GM20431 (cell line): ENCODE measurements around the gene DES.

ENCODE experiments used
- in situ Hi-C: fragments of 300-500 bp; cut with MseI, MboI; formaldehyde crosslinking; loops from one replicate; pipeline ENCODE4 v1.15.0; 2020; ENCODE audit warnings: low sequenced_read_pairs; ENCODE audit not compliant: unreplicated experiment

The DES gene

DNA sequence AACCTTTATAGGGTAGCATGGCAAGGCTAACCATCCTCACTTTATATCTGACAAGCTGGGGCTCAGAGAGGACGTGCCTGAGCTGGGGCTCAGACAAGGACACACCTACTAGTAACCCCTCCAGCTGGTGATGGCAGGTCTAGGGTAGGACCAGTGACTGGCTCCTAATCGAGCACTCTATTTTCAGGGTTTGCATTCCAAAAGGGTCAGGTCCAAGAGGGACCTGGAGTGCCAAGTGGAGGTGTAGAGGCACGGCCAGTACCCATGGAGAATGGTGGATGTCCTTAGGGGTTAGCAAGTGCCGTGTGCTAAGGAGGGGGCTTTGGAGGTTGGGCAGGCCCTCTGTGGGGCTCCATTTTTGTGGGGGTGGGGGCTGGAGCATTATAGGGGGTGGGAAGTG lies 1.2 kb upstream of the DES start:
- in situ Hi-C loops: no loop called here

DNA sequence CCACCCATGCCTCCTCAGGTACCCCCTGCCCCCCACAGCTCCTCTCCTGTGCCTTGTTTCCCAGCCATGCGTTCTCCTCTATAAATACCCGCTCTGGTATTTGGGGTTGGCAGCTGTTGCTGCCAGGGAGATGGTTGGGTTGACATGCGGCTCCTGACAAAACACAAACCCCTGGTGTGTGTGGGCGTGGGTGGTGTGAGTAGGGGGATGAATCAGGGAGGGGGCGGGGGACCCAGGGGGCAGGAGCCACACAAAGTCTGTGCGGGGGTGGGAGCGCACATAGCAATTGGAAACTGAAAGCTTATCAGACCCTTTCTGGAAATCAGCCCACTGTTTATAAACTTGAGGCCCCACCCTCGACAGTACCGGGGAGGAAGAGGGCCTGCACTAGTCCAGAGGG lies 803 bp upstream of the DES start:
- in situ Hi-C loops: no loop called here

DNA sequence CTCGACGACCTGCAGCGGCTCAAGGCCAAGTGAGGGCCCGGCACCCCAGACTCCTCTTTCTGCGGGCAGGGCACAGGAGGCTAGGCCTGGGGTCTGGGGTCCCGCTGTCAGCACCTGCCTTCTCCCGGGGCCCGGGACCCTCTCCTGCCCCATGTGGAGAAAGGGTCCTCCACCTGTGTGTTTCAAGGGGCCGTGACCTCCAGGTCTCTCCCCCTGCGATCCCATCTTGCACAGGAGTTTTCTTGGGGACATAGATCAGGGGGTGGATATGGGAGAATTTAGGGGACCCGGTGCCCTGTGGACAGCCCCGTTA lies 791 bp downstream of the DES start:
- in situ Hi-C loops: no loop called here

DNA sequence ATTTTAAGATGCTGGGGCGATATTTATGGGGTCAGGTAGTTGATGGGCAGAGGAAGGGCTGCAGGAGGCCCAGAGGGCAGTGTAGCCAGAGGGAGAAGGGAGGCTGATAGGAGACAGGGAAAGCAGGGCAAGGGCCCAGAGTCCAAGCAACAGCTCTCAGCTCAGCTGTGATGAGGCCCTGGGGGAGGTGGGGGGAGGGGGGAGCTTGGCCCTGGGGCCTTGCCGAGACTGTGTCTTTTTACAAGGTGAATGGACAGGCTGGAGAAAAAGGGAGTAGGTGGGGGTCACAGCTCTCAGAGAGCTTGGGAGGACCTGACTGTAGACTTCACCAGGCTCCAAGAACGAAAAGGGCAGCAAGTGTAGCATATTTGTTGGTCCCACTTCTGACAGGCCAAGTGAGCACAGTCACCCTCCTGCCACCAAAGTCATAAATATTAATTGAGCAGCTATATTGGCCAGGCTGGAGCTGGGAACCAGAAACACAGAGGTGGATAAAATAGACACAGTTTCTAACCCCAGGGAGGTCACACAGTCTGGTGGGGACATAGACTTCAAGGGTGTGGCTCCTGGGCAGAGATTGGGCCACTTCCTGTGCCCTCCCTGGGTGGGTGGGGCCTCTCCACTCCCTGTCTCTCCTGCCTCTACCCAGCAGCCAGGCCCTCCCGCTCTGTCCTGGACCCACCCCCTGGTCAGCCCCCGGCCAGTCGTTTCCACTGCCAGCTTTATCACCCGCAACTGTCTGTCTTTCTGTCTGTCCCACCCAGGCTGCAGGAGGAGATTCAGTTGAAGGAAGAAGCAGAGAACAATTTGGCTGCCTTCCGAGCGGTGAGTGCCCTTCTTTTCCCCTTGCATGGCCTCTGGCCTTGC lies 1.4 kb downstream of the DES start:
- in situ Hi-C loops: no loop called here

DNA sequence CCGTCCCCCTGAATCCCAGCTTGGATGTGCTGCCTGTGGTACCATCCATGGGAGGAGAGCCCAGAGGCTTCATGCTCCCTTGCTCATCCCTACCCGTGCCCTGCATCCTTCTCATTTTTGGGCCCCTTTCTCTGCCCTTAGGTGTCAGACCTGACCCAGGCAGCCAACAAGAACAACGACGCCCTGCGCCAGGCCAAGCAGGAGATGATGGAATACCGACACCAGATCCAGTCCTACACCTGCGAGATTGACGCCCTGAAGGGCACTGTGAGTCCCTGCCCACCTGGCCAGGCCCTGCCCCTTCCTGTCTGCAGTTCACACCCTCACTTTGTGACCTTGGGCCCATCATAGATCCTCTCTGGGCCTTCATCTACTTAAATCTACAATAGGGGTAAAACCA lies 2.5 kb downstream of the DES start:
- in situ Hi-C loops: no loop called here

DNA sequence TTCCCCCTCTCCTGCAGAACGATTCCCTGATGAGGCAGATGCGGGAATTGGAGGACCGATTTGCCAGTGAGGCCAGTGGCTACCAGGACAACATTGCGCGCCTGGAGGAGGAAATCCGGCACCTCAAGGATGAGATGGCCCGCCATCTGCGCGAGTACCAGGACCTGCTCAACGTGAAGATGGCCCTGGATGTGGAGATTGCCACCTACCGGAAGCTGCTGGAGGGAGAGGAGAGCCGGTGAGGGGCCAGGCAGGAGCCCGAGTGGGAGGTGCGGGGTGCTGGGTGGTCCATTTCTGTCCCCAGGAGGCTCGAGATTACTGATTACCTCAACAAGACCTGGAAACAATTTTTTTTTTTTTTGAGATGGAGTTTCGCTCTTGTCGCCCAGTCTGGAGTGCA lies 3.1 kb downstream of the DES start:
- in situ Hi-C loops: no loop called here

DNA sequence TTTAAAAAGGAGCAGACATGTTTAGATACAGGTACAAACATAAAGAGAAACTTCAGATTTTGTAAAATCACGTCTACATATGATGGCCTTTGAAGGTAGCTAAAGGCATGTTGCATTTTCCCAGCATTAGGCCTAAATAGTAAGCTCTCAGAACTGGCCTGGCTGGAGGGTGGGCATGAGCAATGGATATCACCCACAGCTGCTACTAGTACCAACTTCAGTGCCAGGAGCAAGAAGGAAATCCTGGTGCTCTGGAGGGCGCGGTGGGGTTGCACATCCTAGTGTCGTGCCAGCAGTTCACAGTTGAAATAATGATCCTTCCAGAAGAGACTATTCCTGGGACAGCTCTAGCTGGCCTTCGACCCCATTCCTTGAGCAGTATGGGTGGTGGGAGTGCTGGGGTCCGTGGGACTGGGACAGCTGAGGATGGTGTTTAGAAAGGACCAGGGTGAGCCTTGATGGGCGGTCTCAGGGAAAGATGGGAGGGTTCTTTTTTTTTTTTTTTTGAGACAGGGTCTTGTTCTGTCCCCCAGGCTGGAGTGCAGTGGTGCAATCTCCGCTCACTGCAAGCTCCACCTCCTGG lies 4.9 kb downstream of the DES start:
- in situ Hi-C loops: no loop called here

DNA sequence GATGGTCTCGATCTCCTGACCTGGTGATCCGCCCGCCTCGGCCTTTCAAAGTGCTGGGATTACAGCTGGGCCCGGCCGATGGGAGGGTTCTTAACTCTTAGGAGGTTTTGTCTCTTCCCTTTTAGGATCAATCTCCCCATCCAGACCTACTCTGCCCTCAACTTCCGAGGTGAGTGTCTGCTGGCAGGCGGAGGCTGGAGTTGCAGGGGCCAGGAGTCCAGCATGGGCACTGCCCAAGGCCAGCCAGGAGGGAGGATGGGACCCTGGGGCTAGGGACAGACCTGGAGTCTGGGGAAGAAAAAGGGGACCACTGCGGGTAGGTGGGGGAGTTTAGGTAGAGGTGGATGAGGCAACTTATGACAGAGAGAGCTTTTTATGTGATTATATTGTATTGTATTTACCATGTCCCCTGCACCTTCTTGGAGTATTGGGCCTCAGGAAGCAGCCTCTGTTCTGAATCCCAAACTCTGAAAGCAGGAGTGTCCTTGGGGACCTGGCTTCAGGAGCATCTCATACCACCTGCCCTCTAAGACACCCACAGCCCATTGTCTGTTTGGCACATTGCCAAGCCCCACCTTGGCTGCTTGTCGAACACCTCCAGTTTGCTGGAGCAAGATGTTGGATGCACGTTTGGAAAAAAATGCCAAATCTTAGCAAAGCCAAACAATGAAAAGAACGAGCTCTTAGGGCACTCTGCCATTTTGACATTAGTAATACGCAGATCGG lies 5.6 kb downstream of the DES start:
- in situ Hi-C loops: no loop called here

DNA sequence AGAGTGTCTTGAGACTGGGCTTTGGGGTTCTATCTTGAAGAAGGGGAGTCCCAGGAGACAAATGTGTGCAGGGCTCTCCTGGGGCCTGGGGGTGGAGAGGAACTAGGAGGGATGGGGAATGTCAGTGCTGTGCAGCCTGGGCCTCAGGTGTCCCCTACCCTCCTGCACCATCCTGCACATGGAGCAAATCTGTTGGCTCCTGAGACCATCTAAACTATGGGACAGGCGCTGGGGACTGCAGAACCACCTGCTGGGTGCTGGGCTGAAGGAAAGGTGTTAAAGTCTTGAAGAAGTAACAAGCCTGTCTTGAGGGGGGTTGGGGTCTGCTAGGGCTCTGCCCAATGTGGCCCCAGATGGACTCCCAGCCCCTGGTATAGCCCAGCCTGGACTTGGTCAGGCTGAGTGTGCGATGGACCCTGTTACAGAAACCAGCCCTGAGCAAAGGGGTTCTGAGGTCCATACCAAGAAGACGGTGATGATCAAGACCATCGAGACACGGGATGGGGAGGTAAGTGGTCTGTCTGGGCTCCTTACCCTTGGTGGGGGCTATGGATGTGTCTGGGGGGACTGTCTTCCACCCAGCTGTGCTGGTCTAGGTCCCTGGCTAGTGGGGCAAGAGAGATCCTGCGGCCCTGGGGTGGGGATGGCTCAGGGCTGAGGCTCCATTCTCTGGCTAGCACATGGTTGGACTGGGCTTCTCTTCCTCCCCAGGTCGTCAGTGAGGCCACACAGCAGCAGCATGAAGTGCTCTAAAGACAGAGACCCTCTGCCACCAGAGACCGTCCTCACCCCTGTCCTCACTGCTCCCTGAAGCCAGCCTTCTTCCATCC lies 7.3 kb downstream of the DES start:
- in situ Hi-C loops: no loop called here

DNA sequence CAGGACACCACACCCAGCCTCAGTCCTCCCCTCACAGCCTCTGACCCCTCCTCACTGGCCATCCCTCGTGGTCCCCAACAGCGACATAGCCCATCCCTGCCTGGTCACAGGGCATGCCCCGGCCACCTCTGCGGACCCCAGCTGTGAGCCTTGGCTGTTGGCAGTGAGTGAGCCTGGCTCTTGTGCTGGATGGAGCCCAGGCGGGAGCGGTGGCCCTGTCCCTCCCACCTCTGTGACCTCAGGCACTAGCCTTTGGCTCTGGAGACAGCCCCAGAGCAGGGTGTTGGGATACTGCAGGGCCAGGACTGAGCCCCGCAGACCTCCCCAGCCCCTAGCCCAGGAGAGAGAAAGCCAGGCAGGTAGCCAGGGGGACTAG lies 7.9 kb downstream of the DES start:
- in situ Hi-C loops: no loop called here

DNA sequence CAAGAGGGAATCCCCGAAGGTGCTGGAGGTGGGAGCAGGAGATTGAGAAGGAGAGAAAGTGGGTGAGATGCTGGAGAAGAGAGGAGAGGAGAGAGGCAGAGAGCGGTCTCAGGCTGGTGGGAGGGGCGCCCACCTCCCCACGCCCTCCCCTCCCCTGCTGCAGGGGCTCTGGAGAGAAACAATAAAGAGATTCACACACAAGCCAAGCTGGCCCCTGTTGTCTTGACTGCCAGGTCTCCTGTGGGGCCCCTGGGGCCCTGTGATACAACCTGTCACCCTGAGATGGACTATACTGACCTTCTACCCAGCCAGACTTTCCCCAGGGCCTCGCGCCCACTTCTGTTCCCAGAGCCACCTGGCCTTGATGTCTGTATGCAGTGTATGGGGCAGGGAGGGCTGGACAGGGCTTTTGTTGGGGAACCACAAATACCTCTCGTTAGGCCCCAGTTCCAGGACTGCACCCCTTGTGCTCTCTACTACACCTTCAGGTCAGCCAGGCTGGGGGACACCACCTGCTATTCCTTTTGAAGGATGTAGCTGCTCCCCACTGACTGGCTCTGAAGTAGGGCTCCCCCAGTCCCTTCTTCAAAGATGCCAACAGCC lies 8.5 kb downstream of the DES start:
- in situ Hi-C loops: no loop called here

DNA sequence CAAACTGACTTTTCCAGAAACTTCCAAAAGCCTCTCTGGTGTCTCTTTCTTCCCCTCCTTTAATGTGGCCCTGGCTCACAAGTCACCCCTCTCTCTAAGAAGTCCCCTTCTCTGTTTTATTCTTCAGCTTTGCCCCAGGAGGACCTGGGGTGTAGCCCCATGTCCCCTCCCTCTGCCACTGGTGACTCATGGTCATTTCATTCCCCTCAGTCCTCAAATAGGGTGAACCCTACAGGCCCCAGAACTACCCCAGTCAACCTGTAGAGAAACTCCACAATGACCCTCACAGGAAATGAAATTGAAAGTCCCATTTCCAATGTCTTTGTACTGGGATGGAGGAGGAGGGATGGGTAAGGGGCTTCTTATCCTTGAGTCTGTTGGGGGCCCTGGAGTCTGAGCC lies 10.3 kb downstream of the DES start:
- in situ Hi-C loops: no loop called here

DNA sequence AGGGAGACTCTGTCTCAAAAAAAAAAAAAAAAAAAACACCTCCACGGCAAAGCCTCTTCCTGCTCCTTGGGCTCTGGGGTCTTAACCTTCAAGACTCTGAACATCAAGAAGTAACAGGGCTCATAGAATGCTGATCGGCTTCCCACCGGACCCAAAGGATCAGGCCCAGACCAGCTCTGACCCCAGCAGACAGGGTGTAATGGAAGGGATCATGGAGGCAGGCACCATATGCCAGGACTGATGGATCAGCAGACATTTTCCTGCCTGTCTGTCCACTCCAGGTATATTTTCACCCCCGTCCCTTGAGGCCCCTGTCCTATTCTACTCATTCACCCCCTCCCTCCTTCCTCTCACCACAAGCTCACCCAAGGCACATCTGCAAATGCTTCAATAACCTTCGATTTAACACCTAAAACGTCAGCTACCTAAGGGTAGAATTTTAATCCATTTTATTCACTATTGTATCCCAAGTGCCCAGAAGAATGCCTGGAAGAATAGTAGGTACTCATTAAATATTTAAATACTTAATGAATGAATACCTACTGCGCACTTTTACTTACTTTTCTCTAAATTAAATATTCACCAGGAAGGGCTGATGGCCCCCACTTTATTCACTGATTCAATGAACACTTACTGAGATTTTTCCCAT lies 11.9 kb downstream of the DES start:
- in situ Hi-C loops: no loop called here

DNA sequence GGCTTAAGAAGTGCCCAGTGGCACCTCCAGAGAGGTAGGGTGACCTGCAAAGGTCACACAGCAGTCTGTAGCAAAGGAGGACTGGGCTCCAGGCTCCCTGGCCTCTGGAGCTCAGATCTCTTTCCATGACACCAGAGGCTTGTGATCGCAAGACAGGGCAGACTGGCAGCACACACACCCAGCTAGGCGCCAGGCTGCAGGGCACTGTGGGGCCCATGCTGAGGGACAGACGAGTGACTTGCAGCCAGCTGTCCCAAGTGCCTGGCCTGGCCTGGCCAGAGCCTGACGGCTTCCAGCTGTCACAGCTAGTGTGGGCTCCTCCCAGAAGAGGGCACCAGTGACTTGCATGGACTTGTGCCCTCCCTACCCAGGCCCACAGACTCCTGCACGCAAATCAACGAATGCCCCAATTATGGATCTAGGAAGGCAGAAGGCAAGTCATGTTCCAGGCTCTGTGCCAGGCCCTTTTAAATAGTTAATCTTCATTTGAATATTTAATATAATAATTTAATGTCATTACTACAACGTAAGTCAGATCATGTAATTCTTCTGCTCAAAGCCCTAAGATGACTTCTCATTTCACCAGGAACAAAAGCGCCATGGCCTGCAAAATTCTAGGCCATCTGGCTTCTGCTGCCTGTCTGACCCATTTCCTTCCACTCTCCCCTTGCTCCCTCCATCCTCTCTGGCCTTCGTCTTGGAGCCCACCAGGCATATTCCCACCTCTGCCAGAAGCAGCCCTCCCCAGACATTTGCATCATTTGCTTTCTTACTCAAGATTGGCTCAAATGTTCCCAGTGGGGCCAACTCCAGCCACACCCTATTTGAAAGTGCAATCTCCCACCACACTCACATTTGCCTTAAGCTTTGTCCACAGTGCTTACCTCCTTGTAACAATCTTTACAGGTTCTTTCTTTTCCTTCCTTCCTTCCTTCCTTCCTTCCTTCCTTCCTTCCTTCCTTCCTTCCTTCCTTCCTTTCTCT lies 12.7 kb downstream of the DES start:
- in situ Hi-C loops: no loop called here

DNA sequence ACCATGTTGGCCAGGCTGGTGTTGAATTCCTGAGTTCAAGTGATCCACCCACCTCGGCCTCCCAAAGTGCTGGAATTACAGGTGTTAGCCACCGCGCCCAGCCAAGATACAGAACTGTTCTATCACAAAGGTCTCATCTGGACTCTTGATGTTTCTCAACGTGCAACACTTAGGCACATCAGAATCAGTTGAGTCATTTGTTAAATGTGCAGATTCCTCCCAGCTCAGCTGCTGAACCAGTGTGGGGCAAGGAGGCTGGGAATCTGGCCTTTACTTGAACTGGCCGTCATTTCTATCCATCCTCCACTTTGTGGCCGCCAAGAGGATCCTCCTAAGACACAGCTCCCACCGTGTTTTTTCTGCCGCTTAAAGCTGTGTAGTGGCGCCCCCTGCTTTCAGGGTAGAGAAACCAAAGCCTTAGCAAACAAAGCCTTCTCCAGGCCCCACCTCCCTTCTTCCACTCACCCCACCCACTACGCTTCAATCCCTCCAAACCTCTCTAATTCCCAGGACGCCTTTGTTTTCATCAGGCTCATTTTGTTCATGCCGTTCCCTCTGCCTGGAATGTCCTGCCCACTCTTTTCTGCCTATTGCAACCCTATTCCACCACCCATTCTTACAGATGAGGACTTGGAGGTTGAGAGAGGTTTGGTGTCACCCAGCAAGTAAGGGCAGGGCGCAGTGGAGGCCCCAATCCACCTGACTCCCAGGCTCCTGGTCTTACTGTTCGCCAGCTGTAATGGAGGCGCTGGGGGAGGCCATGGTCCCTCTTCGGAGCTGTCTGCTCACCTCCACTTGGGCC lies 15.7 kb downstream of the DES start:
- in situ Hi-C loops: no loop called here

DNA sequence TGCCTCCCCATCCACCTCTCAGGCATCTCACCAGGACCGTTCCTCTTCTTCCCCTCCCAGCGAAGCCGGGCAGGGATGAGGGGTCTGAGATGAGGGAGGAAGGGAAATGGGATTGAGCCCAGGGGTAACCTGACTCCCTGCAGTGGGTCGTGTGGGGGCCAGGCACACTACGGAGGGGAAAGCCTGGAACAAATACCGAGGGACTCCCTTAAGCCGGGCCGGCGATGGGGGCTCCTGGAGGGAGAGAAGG lies 16.2 kb downstream of the DES start:
- in situ Hi-C loops: no loop called here

DNA sequence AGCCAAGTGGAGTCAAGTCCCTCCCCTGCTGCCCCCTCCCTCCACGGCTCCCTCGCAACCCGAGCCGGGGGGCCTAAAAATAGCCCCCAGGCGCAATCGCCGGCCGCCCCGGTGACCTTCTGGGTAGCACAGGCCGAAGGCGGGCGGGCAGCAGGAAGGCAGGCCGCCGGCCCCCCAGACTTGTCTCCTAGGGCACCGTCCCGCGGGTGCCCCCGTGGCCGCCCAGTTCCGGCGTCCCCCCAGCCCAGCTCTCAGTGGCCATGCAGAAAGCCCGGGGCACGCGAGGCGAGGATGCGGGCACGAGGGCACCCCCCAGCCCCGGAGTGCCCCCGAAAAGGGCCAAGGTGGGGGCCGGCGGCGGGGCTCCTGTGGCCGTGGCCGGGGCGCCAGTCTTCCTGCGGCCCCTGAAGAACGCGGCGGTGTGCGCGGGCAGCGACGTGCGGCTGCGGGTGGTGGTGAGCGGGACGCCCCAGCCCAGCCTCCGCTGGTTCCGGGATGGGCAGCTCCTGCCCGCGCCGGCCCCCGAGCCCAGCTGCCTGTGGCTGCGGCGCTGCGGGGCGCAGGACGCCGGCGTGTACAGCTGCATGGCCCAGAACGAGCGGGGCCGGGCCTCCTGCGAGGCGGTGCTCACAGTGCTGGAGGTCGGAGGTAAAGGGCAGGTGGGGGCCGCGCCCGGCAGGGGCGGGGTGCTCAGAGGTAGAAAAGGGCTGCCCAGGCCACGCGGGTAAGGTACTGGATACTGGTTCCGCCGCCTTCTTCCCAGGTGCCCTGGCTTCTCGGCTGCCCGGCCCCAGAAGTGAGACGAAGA lies 16.7 kb downstream of the DES start, which contains the start of gene SPEG:
Gene SPEG (plus strand): TSS at position 126 of the 808 bp plus-strand sequence. CDS start 135 bp downstream, at position 261.
- in situ Hi-C loops: no loop called here
